HK-2 (cell line): Measurements from ENCODE around the gene ZNF844.
"Not testable (repeated sequence)": the region's sequence is repeated elsewhere in the genome, so short reads cannot be mapped to it uniquely, and the experiment has no call there.

ENCODE experiments used
- DNase-seq: peaks from one replicate; pipeline ENCODE4 v3.0.0-alpha.2; 2018; ENCODE audit not compliant: unreplicated experiment

The ZNF844 gene

DNA sequence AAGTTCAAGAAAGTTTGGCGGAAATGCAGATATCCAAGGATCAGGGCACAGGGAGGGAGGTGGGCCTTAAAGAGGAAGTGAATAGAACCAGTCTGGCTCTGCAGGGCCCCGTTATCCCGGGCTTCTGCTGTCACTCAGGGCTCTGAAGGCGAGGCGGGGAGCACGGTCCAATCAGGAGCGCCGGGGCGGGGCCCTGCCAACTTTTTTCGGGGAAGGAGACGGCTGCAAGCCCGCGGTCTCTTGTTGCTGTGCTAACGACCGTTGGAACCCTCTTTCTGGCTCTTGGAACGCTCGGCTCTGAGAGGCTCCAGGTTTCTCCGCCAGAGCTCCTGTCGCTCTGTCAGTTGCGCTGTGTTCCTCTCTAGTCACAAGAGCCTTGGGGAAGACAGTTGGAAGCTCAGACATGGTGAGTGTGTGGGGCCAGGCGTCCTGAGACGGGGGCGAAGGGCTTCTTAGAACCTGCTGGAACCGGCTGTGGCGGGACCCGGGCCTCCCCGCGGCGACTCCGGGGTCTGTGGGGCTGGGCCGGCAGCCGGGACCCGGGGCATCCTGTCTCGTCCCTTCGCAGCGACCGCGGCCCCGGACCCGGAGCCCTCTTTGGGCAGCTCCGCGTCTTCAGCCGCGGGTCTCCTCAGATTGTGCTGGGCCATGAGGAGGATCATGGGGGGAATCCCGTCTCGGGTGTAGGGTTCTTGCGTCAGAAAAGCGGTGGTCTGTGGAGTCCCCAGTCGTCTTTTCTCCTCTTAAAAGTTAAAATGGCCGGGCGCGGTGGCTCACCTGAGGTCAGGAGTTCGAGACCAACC is 27.7 kb downstream of the ZNF844 start:
- no peak for DNase-seq

DNA sequence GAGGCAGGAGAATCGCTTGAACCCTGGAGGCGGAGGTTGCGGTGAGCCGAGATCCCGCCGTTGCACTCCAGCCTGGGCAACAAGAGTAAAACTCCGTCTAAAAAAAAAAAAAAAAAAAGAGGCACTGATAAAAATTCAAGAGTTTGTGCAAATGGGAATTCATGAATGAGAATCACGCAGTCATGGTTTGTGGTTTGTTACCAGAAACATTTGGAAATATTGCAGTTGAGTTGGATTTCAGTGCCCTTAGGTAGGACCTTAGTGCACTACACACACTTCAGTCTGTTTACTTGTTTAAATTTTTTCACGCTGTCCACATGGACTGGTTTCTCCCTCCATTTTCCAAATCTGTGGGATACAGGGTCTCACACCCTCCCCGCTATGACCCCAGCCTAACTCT is 28.4 kb downstream of the ZNF844 start:
- DNase-seq, result no peak

DNA sequence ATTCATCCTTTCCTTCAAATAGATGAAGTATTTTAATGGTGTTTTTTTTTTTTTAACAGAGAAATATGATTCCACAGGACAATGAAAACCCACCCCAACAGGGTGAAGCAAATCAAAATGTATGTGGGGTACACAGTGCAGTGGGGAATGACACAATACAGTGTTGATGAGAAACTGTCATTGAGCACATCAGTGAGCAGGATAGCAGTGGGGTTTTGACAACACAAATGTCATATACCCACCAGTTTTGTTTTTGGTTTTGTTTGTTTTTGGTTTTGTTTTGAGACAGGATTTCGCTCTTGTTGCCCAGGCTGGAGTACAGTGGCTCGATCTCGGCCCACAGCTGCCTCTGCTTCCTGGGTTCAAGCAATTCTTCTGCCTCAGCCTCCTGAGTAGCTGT is 29.2 kb downstream of the ZNF844 start:
- DNase-seq, result no peak

DNA sequence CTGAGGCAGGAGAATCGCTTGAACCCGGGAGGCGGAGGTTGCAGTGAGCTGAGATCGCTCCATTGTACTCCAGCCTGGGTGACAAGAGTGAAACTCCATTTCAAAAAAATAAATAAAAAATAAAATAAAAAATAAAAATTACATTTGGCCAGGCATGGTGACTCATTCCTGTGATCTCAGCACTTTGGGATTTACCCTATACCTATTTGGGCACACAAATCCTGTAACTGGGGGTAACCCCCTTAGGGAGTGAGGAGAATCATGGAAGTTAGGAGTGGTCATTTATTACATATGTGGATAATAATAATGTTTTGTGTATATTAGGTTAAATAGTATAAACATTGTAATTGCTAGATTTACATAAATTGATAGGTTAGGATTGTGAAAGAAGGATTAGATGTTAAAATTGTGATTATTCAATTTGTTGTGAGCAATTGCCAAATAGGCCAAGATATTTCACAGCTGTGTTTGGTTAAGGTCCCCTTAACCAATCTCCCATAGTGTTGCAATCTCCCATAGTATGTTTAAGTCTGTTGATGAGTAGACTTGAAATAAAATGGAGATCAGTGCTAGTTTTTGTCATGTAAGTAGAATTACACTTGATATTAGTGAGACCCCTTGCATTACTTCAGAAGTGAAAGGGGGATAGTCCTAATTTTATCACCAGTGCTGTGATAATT is 30.7 kb downstream of the ZNF844 start:
- DNase-seq, result no peak

DNA sequence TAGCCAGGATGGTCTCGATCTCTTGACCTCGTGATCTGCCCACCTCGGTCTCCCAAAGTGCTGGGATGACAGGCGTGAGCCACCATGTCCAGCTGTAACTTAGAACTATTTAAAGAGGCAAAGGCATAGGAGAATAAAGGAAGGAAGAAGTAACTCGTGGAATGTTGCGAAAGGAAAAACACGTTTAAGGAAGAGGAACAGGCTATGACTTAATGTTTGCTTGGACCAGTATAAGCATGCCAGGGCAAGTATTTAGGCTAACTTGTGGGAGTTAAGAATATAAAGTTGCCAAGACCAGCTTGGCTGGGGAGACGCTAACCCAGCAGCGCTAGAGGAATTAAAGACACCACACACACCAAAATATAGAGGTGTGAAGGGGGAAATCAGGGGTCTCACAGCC is 33.5 kb downstream of the ZNF844 start:
- no peak for DNase-seq

DNA sequence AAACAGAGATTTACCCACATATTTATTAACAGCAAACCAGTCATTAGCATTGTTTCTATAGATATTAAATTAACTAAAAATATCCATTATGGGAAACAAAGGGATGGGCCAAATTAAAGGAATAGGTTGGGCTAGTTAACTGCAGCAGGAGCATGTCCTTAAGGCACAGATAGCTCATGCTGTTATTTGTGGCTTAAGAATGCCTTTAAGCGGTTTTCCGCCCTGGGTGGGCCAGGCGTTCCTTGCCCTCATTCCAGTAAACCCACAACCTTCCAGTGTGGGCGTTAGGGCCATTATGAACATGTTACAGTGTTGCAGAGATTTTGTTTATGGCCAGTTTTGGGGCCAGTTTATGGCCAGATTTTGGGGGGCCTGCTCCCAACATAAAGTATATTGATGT is 39.4 kb downstream of the ZNF844 start:
- DNase-seq, result not testable (repeated sequence)

DNA sequence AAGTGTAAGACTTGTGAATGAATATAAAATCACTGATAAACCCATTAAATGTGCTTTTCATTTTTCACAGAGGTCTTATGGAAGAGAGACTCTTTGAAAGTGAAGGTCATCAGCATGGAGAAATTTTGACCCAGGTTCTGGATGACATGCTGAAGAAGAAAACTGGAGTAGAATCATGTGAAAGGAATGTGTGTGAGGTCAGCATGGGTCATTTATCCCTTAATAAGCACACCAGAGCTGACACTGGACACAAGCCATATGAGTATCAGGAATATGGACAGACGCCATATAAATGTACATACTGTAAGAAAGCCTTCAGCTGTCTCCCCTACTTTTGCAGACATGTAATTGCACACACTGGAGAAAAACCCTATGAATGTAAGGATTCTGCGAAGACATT is 46.6 kb downstream of the ZNF844 start:
- no peak for DNase-seq

DNA sequence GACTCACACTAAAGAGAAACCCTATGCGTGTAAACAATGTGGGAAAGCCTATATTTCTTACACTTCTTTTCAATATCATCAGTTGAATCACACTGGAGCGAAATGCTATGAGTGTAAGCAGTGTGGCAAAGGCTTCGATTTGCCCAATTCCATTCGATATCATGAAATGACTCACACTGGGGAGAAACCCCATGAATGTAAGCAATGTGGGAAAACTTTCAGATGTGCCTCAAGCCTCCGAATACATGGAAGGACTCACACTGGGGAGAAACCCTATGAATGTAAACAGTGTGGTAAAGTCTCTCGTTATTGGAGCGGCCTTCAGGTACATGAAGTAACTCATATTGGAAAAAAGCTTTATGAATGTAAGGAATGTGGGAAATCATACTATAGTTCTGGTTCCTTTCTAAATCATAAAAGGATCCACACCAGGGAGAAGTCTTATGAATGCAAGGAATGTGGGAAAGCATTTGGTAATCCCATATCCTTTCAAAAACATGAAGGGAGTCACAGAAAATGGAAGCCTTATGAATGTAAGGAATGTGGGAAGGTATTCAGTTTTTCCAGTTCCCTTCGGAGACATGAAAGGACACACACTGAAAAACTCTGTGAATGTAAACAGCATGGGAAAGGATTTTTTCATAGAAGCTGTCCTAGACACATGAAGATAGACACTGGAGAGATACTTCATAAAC is 47.6 kb downstream of the ZNF844 start:
- no peak for DNase-seq

DNA sequence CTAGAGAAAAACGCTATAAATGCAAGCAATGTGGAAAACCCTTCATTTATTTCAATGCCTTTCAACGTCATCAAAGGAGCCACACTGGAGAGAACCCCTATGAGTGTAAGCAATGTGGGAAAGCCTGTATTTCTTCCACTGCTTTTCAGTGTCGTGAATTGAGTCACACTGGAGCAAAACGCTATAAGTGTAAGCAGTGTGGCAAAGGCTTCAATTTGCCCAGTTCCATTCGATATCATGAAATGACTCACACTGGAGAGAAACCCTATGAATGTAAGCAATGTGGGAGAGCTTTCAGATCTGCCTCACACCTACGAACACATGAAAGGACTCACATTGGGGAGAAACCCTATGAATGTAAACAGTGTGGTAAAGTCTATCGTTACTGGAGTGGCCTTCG is 48.2 kb downstream of the ZNF844 start:
- no peak for DNase-seq

DNA sequence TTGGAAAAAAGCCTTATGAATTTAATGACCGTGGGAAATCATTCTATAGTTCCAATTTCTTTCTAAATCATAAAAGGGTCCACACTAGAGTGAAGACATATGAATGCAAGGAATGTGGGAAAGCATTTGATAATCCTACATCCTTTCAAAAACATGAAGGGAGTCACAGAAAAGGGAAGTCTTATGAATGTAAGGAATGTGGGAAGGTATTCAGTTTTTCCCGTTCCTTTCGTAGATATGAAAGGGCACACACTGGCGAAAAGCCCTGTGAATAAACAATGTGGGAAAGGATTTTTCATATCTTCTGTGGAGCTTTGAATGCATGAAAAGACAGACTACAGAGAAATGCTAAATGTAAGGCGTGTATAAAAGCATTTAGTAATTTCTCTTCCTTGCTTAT is 48.6 kb downstream of the ZNF844 start:
- no peak for DNase-seq

DNA sequence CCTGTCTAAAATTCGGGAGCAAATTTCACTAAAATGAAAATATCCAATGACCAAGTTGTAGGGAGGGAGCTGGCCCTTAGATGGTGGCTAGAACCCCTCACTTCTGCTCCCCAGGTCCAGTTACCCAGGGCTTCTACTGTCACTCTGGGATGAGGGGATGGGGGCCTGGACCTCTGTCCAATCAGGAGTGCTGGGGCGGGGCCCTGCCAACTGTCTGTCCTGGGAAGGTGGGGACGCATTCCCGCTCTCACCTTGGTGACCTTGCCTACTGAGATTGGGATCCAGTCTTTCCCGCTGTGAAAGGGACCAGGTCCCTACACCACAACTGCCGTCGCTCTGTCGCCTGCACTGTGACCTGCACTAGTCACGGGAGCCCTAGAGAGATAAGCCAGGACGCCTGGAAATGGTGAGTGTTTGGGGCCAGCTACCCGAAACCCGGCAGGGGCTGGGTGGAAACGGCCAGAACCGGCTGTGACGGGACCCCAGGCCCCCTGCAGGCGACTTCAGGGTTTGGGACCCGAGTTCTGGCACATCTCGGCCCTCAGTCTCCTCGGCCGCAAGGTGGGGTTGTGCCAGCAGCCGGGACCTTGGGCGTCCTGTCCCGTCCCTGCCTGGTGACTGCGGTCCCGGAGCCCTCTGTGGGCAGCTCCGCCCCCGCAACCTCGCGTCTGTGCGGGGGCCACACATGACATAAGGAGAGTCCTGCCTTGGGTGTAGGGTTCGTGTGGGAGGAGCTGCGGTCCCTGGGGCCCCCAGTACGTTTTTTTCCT is 52.9 kb downstream of the ZNF844 start:
- DNase-seq, result no peak

DNA sequence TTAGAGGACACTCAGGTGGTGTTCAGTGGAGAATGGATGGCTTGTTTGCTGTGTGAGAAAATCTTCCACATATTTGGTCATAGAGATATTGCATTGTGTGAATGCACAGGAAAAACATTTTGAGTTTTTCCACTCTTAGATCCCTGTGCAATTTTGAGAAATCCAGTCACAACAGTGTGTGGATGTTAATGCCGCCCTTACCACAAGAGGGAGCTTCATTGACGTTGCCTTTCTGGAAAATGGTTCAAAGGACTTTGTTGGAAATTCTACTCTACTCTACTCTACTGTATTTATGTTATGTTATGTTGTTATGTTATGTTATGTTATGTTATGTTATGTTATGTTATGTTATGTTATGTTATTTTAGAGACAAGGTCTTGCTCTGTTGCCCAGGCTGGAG is 62.2 kb downstream of the ZNF844 start:
- no peak for DNase-seq
